ENCODE measurements around the gene TDRD9. TPM values are rescaled to one million over a fixed set of nuclear protein-coding genes. Genes with fewer than 3 reads are reported as not detected.

TDRD9 gene
- total RNA-seq, 2 experiments from 2014 or later = 1.2 to 1.6 TPM

DNA sequence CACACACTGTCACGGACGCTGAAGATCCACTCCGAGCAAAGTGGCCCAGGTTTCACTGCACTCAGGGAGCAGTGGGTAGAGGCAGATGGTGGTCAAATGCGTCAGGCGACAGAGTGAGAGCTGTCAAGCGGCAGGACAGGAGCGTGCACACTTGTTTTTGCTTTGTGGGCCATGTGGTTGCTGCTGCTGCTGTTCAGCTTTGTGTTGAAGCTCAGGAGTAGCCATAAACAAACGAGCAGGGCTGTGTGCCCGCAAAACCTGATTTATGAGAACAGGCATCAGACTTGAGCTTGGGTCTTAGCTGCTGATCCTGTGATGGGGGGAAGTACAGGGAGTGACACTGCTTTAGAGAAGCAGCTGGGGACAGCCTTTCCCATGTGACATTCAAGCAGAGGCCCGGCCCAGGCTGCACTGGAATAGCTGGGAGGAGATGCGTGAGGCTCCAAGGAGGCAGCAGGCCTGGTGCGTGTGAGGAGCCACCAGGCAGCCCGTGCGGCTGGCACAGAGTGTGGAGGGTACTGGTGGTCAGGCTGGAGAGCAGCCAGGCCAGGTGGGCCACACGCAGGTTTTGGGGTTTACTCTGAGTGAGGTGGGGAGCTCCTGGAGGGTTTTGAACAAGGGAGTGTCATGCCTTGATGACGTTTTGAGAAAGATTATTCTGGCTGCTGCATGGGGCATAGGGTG is 126.1 kb downstream of the TDRD9 start:
- DNase-seq = no peak
- ChIA-PET POLR2A (no interaction called here), CTCF (no interaction called here)
- Mint-ChIP-seq H3K36me3 (ENCODE audit: low read depth) (no peaks in the 10 kb centered on the region), H3K9me3 (no peaks in the 10 kb centered on the region), H3K27ac (no peak overlapping the region), H3K4me1 (ENCODE audit: low read depth) (no peaks in the 10 kb centered on the region), H3K27me3 (peaks cover 4% of the 10 kb centered on the region), H3K4me3 (no peak overlapping the region)
- TF ChIP-seq, protein P1, sequence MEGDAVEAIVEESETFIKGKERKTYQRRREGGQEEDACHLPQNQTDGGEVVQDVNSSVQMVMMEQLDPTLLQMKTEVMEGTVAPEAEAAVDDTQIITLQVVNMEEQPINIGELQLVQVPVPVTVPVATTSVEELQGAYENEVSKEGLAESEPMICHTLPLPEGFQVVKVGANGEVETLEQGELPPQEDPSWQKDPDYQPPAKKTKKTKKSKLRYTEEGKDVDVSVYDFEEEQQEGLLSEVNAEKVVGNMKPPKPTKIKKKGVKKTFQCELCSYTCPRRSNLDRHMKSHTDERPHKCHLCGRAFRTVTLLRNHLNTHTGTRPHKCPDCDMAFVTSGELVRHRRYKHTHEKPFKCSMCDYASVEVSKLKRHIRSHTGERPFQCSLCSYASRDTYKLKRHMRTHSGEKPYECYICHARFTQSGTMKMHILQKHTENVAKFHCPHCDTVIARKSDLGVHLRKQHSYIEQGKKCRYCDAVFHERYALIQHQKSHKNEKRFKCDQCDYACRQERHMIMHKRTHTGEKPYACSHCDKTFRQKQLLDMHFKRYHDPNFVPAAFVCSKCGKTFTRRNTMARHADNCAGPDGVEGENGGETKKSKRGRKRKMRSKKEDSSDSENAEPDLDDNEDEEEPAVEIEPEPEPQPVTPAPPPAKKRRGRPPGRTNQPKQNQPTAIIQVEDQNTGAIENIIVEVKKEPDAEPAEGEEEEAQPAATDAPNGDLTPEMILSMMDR (IDR thresholded peaks at IDR 0.05) = no peak
- intact Hi-C loops (cut with micrococcal nuclease) = no loop called here
- ATAC-seq = no peak

DNA sequence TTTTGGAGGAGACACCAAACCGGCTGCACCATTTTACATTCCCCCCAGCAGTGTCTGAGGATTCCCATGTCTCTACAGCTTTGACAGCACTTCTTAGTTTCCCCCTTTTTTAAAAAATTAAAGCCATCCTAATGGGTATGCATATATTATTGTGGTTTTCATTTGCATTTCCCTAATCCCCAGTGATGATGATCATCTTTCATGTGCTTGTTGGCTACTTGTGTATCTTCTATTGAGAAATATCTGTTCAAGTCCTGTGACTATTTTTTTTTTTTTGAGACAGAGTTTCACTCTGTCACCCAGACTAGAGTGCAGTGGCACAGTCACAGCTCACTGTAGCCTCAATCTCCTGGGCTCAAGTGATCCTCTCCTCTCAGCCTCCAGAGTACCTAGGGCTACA is 134.0 kb downstream of the TDRD9 start:
- no peak overlapping the region for H3K27ac Mint-ChIP-seq
- CTCF ChIA-PET = no interaction called here
- peaks cover 4% of the 10 kb centered on the region for H3K9me3 Mint-ChIP-seq
- peaks cover 33% of the 10 kb centered on the region for H3K27me3 Mint-ChIP-seq
- H3K36me3 Mint-ChIP-seq (ENCODE audit: low read depth) = no peaks in the 10 kb centered on the region
- POLR2A ChIA-PET = no interaction called here
- H3K4me3 Mint-ChIP-seq = no peak overlapping the region
- intact Hi-C loops (cut with micrococcal nuclease) = no loop called here
- H3K4me1 Mint-ChIP-seq (ENCODE audit: low read depth) = no peaks in the 10 kb centered on the region
- DNase-seq (no peak), ATAC-seq (no peak)
- TF ChIP-seq, protein P1 (IDR thresholded peaks at IDR 0.05) = no peak

DNA sequence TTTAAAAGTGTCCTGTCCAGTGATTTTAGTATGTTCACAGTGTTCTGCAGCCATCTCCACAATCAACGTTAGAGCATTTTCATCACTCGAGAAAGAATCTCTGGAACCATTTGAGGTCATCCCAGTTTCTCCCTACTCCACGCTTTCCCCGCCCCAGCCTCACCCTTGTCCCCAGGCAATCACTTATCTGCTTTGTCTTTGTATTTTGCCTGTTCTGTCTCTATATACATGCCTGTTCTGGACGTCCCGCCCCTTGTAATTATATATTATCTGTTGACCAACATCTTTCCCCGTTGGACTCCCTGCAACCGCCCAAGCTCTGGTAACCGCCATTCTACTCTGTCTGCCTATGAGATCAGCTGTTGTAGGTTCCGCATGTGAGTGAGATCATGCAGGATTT is 135.7 kb downstream of the TDRD9 start:
- no peaks in the 10 kb centered on the region for H3K4me1 Mint-ChIP-seq (ENCODE audit: low read depth)
- ChIA-PET CTCF (no interaction called here), POLR2A (no interaction called here)
- H3K27me3 Mint-ChIP-seq = peaks cover 33% of the 10 kb centered on the region
- H3K27ac Mint-ChIP-seq = no peak overlapping the region
- H3K36me3 Mint-ChIP-seq (ENCODE audit: low read depth) = no peaks in the 10 kb centered on the region
- DNase-seq (no peak), ATAC-seq (no peak)
- peaks cover 7% of the 10 kb centered on the region for H3K9me3 Mint-ChIP-seq
- intact Hi-C loops (cut with micrococcal nuclease) = no loop called here
- H3K4me3 Mint-ChIP-seq = no peak overlapping the region
- TF ChIP-seq, protein P1 (IDR thresholded peaks at IDR 0.05) = no peak

DNA sequence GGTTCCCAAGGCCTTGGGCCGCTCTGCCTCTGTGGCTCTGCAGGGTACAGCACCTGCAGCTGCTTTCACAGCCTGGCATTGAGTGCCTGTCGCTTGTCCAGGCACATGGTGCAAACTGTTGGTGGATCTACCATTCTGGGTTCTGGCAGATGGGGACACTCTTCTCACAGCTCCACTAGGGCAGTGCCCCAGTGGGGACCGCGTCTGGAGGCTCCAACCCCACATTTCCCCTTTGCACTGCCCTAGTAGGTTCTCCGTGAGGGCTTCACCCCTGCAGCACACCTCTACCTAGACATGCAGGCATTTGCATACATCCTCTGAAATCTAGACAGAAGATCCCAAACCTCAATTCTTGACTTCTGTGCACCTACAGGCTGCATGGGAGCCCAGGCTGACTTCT is 138.0 kb downstream of the TDRD9 start:
- Mint-ChIP-seq H3K27ac (no peak overlapping the region), H3K4me1 (ENCODE audit: low read depth) (no peaks in the 10 kb centered on the region), H3K9me3 (peaks cover 7% of the 10 kb centered on the region), H3K27me3 (peaks cover 31% of the 10 kb centered on the region), H3K4me3 (no peak overlapping the region), H3K36me3 (ENCODE audit: low read depth) (no peaks in the 10 kb centered on the region)
- DNase-seq (no peak), ATAC-seq (no peak)
- ChIA-PET CTCF (interaction anchor here (1.0 kb wide), 1 partner anchor 11 kb away, joined by 3 read pairs; no protein-coding TSS in a partner anchor), POLR2A (no interaction called here)
- intact Hi-C loops (cut with micrococcal nuclease) = no loop called here
- TF ChIP-seq, protein P1 (IDR thresholded peaks at IDR 0.05) = no peak

DNA sequence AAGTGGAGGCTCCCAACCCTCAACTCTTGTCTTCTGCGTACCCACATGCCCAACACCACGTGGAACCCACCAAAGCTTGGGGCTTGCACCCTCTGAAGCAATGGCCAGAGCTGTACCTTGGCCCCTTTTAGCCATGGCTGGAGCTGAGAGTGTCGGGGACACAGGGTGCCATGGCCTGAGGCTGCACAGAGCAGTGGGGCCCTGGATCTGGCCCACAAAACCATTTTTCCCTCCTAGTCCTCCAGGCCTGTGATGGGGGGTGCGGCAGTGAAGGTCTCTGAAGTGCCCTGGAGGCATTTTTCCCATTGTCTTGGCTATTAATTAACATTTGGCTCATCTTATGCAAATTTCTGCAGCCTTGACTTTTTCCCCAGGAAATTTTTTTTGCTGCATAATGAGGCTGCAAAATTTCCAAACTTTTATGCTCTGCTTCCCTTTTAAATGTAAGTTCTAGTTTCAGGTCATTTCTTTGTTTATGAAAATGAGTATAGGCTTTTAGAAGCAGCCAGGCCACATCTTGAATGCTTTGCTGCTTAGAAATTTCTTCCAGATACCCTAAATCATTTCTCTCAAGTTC is 138.6 kb downstream of the TDRD9 start:
- ChIA-PET POLR2A (no interaction called here), CTCF (interaction anchor here (1.0 kb wide), 1 partner anchor 11 kb away, joined by 3 read pairs; no protein-coding TSS in a partner anchor)
- TF ChIP-seq, protein P1 (IDR thresholded peaks at IDR 0.05) = no peak
- Mint-ChIP-seq H3K9me3 (peaks cover 7% of the 10 kb centered on the region), H3K36me3 (ENCODE audit: low read depth) (no peaks in the 10 kb centered on the region), H3K27ac (no peak overlapping the region), H3K4me1 (ENCODE audit: low read depth) (no peaks in the 10 kb centered on the region), H3K27me3 (peaks cover 30% of the 10 kb centered on the region), H3K4me3 (no peak overlapping the region)
- intact Hi-C loops (cut with micrococcal nuclease) = no loop called here
- no peak for ATAC-seq
- DNase-seq = no peak

Measured in activated CD8-positive, alpha-beta T cell treated with anti-CD3 and anti-CD28 coated beads for 36 hours (primary cell).